ENCODE results near the gene ZSWIM8. TPM values are rescaled to one million over a fixed set of nuclear protein-coding genes. Genes with fewer than 3 reads are reported as not detected.

ZSWIM8 gene
- total RNA-seq, 6 experiments from 2014 or later = 52.2 to 107 (median 77.5) TPM

- Histone ChIP-seq H3K4me3 (peak overlapping the region; percentile 76 to 92 (median 79)), H3K9me3 (no peaks in the 10 kb centered on the region), H3K4me1 (peaks cover 0 to 23% (median 8%) of the 10 kb centered on the region in 4 donors), H3K27me3 (no peaks in the 10 kb centered on the region), H3K36me3 (peaks cover 0 to 49% (median 21%) of the 10 kb centered on the region in 4 donors), H3K27ac (peak overlapping the region; percentile 88 to 98 (median 88))
- ATAC-seq (peak; percentile 2 to 76 (median 38)), DNase-seq (peak in 1 of 3 donors; percentile 92)
- 0% methylated on average over 12 of the region's 17 CpGs for WGBS (ENCODE audit: insufficient coverage, low coverage, low lambda C conversion rate, missing lambda C conversion rate)
- TF ChIP-seq POLR2A (IDR thresholded peaks at IDR 0.05) (no peak), CTCF (IDR thresholded peaks at IDR 0.05) (no peak)
- intact Hi-C loops (cut with DNase I) = no loop called here
Measured at GRCh38 chr10:73771722-73772280, 13.6 kb upstream of the ZSWIM8 start.

GRCh38 chr10:73772281-73773151 is 12.9 kb upstream of the ZSWIM8 start:
- WGBS (ENCODE audit: insufficient coverage, low coverage, low lambda C conversion rate, missing lambda C conversion rate) = 0% methylated on average over 6 of the region's 101 CpGs
- intact Hi-C loops (cut with DNase I) = no loop called here
- H3K9me3 ChIP-seq = no peaks in the 10 kb centered on the region
- H3K4me3 ChIP-seq = peak overlapping the region; percentile 76 to 92 (median 79)
- peak; percentile 78 to 85 (median 84) for ATAC-seq
- H3K27ac ChIP-seq = peak overlapping the region; percentile 88 to 98 (median 88)
- H3K27me3 ChIP-seq = no peaks in the 10 kb centered on the region
- H3K4me1 ChIP-seq = peaks cover 0 to 23% (median 8%) of the 10 kb centered on the region in 4 donors
- peaks cover 0 to 42% (median 18%) of the 10 kb centered on the region in 4 donors for H3K36me3 ChIP-seq
- TF ChIP-seq POLR2A (IDR thresholded peaks at IDR 0.05) = peak; percentile 74
- peak in 1 of 4 donors; percentile 17 for TF ChIP-seq CTCF (IDR thresholded peaks at IDR 0.05)
- DNase-seq = peak; percentile 90 to 93 (median 92)

GRCh38 chr10:73773152-73773879 is 12.1 kb upstream of the ZSWIM8 start:
- H3K27me3 ChIP-seq = no peaks in the 10 kb centered on the region
- DNase-seq (no peak), ATAC-seq (peak in 2 of 4 donors; percentile 2 to 3)
- peak overlapping the region; percentile 88 to 98 (median 88) for H3K27ac ChIP-seq
- H3K4me1 ChIP-seq = peaks cover 0 to 23% (median 8%) of the 10 kb centered on the region in 4 donors
- no peak for TF ChIP-seq CTCF (IDR thresholded peaks at IDR 0.05)
- TF ChIP-seq POLR2A (IDR thresholded peaks at IDR 0.05) = no peak
- H3K4me3 ChIP-seq = peak overlapping the region; percentile 76 to 92 (median 79)
- no peaks in the 10 kb centered on the region for H3K9me3 ChIP-seq
- peaks cover 0 to 34% (median 14%) of the 10 kb centered on the region in 4 donors for H3K36me3 ChIP-seq
- WGBS (ENCODE audit: insufficient coverage, low coverage, low lambda C conversion rate, missing lambda C conversion rate) = 27% methylated on average over 9 of the region's 29 CpGs
- intact Hi-C loops (cut with DNase I) = no loop called here

GRCh38 chr10:73774637-73775036 is 10.8 kb upstream of the ZSWIM8 start:
- ATAC-seq (no peak), DNase-seq (no peak)
- H3K9me3 ChIP-seq = no peaks in the 10 kb centered on the region
- H3K4me1 ChIP-seq = peaks cover 0 to 23% (median 8%) of the 10 kb centered on the region in 4 donors
- intact Hi-C loops (cut with DNase I) = no loop called here
- H3K36me3 ChIP-seq = peaks cover 0 to 21% (median 7%) of the 10 kb centered on the region in 4 donors
- H3K27me3 ChIP-seq = no peaks in the 10 kb centered on the region
- peak overlapping the region in 2 of 3 donors; percentile 79 to 92 for H3K4me3 ChIP-seq
- peak overlapping the region in 1 of 3 donors; percentile 88 for H3K27ac ChIP-seq
- 24% methylated on average over 5 of the region's 5 CpGs for WGBS (ENCODE audit: insufficient coverage, low coverage, low lambda C conversion rate, missing lambda C conversion rate)
- peak in 3 of 4 donors; percentile 6 to 18 (median 15) for TF ChIP-seq CTCF (IDR thresholded peaks at IDR 0.05)
- no peak for TF ChIP-seq POLR2A (IDR thresholded peaks at IDR 0.05)
